ENCODE results near the gene VAT1L.

DNA sequence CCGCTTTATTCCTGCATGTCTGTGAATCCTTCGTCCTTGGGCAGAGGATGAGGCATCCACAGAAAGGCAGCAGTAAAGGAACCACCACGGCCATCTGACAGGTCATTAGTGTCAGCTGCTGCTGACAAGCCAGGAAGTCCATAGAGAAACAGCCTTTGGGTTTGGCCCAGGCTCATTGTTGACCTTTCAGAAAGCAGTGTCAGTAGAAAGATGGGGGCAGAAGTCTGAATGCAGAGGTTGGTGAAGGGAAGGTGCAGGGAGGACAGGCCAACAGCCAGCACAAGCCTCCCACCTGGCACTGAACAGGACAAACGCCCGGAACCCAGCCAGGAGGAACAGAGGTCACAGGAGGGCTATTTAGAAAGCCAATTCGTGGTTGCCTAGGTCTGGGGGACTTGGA lies 105.8 kb downstream of the VAT1L start:
- TF ChIP-seq, protein P1, sequence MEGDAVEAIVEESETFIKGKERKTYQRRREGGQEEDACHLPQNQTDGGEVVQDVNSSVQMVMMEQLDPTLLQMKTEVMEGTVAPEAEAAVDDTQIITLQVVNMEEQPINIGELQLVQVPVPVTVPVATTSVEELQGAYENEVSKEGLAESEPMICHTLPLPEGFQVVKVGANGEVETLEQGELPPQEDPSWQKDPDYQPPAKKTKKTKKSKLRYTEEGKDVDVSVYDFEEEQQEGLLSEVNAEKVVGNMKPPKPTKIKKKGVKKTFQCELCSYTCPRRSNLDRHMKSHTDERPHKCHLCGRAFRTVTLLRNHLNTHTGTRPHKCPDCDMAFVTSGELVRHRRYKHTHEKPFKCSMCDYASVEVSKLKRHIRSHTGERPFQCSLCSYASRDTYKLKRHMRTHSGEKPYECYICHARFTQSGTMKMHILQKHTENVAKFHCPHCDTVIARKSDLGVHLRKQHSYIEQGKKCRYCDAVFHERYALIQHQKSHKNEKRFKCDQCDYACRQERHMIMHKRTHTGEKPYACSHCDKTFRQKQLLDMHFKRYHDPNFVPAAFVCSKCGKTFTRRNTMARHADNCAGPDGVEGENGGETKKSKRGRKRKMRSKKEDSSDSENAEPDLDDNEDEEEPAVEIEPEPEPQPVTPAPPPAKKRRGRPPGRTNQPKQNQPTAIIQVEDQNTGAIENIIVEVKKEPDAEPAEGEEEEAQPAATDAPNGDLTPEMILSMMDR (IDR thresholded peaks at IDR 0.05; ENCODE audit: borderline replicate concordance, extremely low read depth, low read length, poor library complexity, severe bottlenecking), result no peak
- no peak for TF ChIP-seq EZH2 (IDR thresholded peaks at IDR 0.05; ENCODE audit: borderline replicate concordance, low read depth, low read length, severe bottlenecking)
